Sigmoid colon (tissue), 7 donors: ENCODE measurements around the gene C12orf43. TPM values are rescaled to one million over a fixed set of nuclear protein-coding genes. Genes with fewer than 3 reads are reported as not detected.

Experiments used
- DNase-seq: peaks from one replicate; pipeline ENCODE4 v3.0.0-alpha.2; 2019
- H3K27ac ChIP-seq, 4 donors: fragments of 200-600 bp; sonication (generic); one replicate each; pipeline ENCODE4 v1.5.1; 2016 to 2019; ENCODE audit warnings: mild to moderate bottlenecking in 1 of 4
- H3K27me3 ChIP-seq, 3 donors: fragments of 200-600 bp; sonication (generic); one replicate each; pipeline ENCODE4 v1.5.1; 2019; ENCODE audit warnings: mild to moderate bottlenecking in 1 of 3
- H3K36me3 ChIP-seq, 4 donors: fragments of 200-600 bp; sonication (generic); one replicate each; pipeline ENCODE4 v1.5.1; 2016 to 2019
- H3K4me1 ChIP-seq, 4 donors: fragments of 200-600 bp; sonication (generic); one replicate each; pipeline ENCODE4 v1.5.1; 2017 to 2019
- H3K4me3 ChIP-seq, 4 donors: fragments of 200-600 bp; sonication (generic); one replicate each; pipeline ENCODE4 v1.5.1; 2017 to 2019; ENCODE audit warnings: mild to moderate bottlenecking in 2 of 4, moderate library complexity in 1 of 4
- H3K9me3 ChIP-seq, 4 donors: fragments of 200-600 bp in 3 of 4; sonication (generic) in 3 of 4; one replicate each; pipeline versions ENCODE4 v1.5.1 to v1.6.1; 2013 to 2019
- CTCF ChIP-seq, 4 experiments: fragments of 450-650 bp in 3 of 4; fragments of 200-600 bp in 1 of 4; IDR thresholded peaks; one replicate each; pipeline ENCODE4 v1.5.1; 2016 to 2019; ENCODE audit warnings: antibody characterized with exemption in 4 of 4, mild to moderate bottlenecking in 3 of 4, moderate library complexity in 2 of 4
- EP300 ChIP-seq, 4 donors: sonication (generic); formaldehyde crosslinking; IDR thresholded peaks; one replicate each; pipeline ENCODE4 v1.6.1; 2017; ENCODE audit warnings: antibody characterized with exemption in 4 of 4
- POLR2A ChIP-seq, 2 donors: fragments of 450-650 bp; IDR thresholded peaks; one replicate each; pipeline ENCODE4 v1.6.1; 2016; ENCODE audit warnings: antibody characterized with exemption in 2 of 2, mild to moderate bottlenecking in 2 of 2, moderate library complexity in 2 of 2
- POLR2AphosphoS5 ChIP-seq, 4 donors: sonication (generic); formaldehyde crosslinking; IDR thresholded peaks; one replicate each; pipeline ENCODE4 v1.6.1; 2017; ENCODE audit warnings: antibody characterized with exemption in 4 of 4
- WGBS, 2 donors: extraction: QIAGEN DNeasy Blood & Tissue Kit; methylation state at CpG; one replicate each; pipeline ENCODE4 v1.1.7; 2013; 5-methylcytosine and 5-hydroxymethylcytosine counted together
- intact Hi-C: fragments of 100-400 bp; cut with DNase I; formaldehyde crosslinking; loops from one replicate; pipeline ENCODE4 v1.15.1; 2023
- polyA plus RNA-seq, 3 donors: library from polyadenylated mRNA; stranded (reverse); fragments of 200-250 nt; gene quantifications; one replicate each; pipeline ENCODE4 v1.2.3, GENCODE V29; 2013
- total RNA-seq, 4 donors: library from RNA; depleted of rRNA; stranded (reverse); fragments of >200 nt; gene quantifications; one replicate each; pipeline ENCODE4 v1.1.0, GENCODE V29; 2016
- donor health status: healthy with polysubstance abuse.
- donor health status: Bipolar disorder and iron deficiency.
- donor health status: healthy.

Gene C12orf43
- total and polyA plus RNA-seq, 7 donors: 7.9 to 25.8 (median 12.5) TPM

DNA sequence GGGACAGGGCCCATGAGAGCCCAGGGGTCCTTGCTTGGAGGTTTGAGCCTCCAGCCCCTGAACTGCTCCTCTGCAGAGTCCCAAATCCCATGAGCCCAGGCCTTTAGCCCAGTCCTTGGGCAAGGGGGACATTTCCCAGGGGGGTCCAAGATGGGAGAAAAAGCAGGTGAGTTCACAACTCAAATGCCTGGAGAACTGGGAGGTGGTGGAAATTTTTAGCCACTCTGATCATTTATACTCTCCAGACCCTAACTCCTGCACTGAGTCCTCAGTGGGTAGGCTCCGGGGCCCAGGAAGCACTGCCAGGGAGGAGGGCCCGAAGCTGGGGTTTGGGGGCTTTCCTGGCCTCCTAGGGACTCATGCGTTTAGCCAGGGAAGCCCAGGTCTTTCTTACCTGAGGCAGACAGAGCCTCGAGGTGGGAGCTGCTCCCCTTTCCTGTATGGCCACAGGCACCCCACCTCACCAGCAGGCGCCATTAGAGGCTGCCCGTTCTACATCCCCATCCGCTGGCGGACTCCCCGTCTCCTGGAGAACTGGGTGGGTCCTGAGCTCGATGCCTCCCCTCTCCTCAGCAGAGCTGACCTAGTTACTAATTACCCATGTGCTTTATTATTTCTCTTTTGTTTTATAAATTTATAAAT lies 36.9 kb downstream of the C12orf43 start:
- no peak for DNase-seq
- Histone ChIP-seq H3K27me3 (no peaks in the 10 kb centered on the region), H3K4me1 (peaks cover 0 to 15% (median 13%) of the 10 kb centered on the region in 4 donors), H3K36me3 (no peaks in the 10 kb centered on the region), H3K27ac (peak overlapping the region in 1 of 4 donors; percentile 58), H3K9me3 (no peaks in the 10 kb centered on the region), H3K4me3 (peak overlapping the region in 1 of 4 donors; percentile 8)
- intact Hi-C loops: loop anchor here (10.0 kb wide), 1 partner anchor 265 kb away; the partner anchor contains the start of gene UNC119B
- WGBS, 2 donors: 11 to 72% methylated on average over 10 of the region's 10 CpGs
- TF ChIP-seq EP300 (IDR thresholded peaks at IDR 0.05) (no peak), CTCF (IDR thresholded peaks at IDR 0.05) (no peak), POLR2AphosphoS5 (IDR thresholded peaks at IDR 0.05) (no peak), POLR2A (IDR thresholded peaks at IDR 0.05) (no peak)

DNA sequence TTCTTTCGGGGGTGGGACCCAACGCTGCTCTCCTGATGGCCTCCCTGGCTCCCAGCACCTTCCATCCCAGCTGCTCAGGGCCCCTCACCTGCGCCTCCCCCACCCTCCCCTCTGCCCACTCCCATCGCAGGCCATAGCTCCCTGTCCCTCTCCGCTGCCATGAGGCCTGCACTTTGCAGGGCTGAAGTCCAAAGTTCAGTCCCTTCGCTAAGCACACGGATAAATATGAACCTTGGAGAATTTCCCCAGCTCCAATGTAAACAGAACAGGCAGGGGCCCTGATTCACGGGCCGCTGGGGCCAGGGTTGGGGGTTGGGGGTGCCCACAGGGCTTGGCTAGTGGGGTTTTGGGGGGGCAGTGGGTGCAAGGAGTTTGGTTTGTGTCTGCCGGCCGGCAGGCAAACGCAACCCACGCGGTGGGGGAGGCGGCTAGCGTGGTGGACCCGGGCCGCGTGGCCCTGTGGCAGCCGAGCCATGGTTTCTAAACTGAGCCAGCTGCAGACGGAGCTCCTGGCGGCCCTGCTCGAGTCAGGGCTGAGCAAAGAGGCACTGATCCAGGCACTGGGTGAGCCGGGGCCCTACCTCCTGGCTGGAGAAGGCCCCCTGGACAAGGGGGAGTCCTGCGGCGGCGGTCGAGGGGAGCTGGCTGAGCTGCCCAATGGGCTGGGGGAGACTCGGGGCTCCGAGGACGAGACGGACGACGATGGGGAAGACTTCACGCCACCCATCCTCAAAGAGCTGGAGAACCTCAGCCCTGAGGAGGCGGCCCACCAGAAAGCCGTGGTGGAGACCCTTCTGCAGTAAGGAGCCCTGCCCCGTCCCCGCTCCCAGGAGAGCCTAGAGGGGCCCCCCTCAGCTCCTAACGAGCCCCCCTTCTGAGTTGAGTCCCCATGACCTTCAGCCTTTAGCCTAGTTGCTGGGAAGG lies 37.7 kb downstream of the C12orf43 start, which contains the start of gene HNF1A:
TSS of gene HNF1A (plus strand) at position 248 of the 924 bp plus-strand sequence. CDS start at position 474, 226 bp downstream.
- TF ChIP-seq POLR2A (IDR thresholded peaks at IDR 0.05) (no peak), CTCF (IDR thresholded peaks at IDR 0.05) (no peak), EP300 (IDR thresholded peaks at IDR 0.05) (no peak), POLR2AphosphoS5 (IDR thresholded peaks at IDR 0.05) (no peak)
- no peaks in the 10 kb centered on the region for H3K36me3 ChIP-seq
- H3K27me3 ChIP-seq: no peaks in the 10 kb centered on the region
- H3K27ac ChIP-seq: peak within 1 kb of the TSS in 3 of 4 donors; percentile 58 to 69 (median 66)
- DNase-seq: no peak
- H3K9me3 ChIP-seq: no peaks in the 10 kb centered on the region
- intact Hi-C loops: loop anchor here (10.0 kb wide), 1 partner anchor 264 kb away; the partner anchor contains the start of gene UNC119B
- peak within 1 kb of the TSS in 2 of 4 donors; percentile 0 to 8 for H3K4me3 ChIP-seq
- H3K4me1 ChIP-seq: peaks cover 0 to 15% (median 13%) of the 10 kb centered on the region in 4 donors
- WGBS, 2 donors: 14 to 70% methylated on average over 40 of the region's 40 CpGs

DNA sequence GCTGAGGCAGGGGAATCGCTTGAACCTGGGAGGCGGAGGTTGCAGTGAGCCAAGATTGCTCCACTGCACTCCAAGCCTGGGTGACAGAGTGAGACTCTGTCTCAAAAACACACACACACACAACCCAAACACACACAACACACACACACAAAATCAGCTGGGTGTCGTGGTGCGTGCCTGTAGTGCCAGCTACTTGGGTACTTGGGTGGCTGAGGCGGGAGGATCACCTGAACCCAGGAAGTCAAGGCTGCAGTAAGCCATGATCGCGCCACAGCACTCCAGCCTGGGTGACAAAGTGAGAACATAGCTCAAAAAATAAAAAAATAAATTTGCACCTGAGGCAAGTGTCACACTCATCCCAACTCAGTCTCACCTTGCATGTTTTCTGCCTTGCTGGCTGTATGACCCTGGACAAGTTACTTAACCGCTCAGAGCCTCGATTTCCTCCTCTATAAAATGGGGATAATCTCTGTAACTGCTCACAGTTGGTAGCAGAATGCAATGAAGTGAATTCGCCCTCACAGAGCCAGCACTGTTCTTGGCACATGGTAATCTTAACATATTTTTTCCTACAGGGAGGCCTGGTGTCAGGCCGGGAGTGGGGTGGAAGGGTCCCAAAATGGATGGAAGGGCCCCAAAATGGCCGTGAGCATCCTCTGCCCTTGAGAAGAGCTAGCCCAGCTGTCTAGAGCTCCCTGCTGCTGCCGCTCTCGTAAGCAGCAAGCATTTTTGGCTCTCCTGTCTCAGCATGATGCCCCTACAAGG lies 38.6 kb downstream of the C12orf43 start:
- Histone ChIP-seq H3K4me1 (peaks cover 0 to 15% (median 13%) of the 10 kb centered on the region in 4 donors), H3K36me3 (no peaks in the 10 kb centered on the region), H3K4me3 (no peak overlapping the region), H3K27ac (peak overlapping the region in 3 of 4 donors; percentile 58 to 69 (median 66)), H3K27me3 (no peaks in the 10 kb centered on the region), H3K9me3 (no peaks in the 10 kb centered on the region)
- intact Hi-C loops: loop anchor here (10.0 kb wide), 1 partner anchor 263 kb away; the partner anchor contains the start of gene UNC119B
- WGBS, 2 donors: 14 to 74% methylated on average over 14 of the region's 14 CpGs
- DNase-seq: no peak
- TF ChIP-seq POLR2A (IDR thresholded peaks at IDR 0.05) (no peak), CTCF (IDR thresholded peaks at IDR 0.05) (no peak), EP300 (IDR thresholded peaks at IDR 0.05) (no peak), POLR2AphosphoS5 (IDR thresholded peaks at IDR 0.05) (no peak)

DNA sequence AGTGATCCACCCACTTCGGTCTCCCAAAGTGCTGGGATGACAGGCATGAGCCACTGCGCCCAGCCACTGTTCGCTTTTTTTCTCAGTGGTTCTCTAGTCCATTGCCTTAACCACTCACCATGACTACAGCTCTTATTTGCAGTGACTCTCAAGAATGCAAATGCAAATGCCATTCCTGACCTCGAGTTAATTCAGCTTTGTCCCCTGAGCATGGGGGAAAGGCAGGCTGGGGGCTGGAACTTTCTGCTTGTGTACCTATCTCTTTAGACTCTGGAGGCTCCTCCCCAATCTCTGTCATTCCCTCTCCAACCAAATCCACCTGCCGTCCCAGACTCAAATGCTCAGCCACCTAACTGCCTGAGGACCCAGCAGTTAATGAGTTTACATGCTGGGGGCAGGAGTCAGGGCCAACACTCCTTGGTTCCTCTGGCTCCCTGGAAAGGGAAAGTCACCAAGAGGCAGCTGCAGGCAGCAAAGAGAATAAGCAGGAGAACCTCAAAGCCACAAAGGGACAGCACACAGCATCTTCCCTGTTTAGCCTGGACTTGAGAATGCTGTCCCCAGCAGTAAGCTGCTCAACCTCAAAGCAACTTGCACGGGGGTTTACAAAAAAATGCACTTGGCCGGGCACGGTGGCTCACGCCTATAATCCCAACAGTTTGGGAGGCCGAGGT lies 43.3 kb downstream of the C12orf43 start:
- 34 to 61% methylated on average over 10 of the region's 10 CpGs for WGBS, 2 donors
- DNase-seq: no peak
- Histone ChIP-seq H3K27ac (no peak overlapping the region), H3K4me1 (peaks cover 0 to 5% (median 3%) of the 10 kb centered on the region in 4 donors), H3K4me3 (no peak overlapping the region), H3K36me3 (no peaks in the 10 kb centered on the region), H3K9me3 (no peaks in the 10 kb centered on the region), H3K27me3 (no peaks in the 10 kb centered on the region)
- TF ChIP-seq POLR2A (IDR thresholded peaks at IDR 0.05) (no peak), POLR2AphosphoS5 (IDR thresholded peaks at IDR 0.05) (no peak)
- intact Hi-C loops: loop anchor here (2.0 to 10.0 kb wide), 2 partner anchors 258 to 390 kb away; partner anchors contain the start of gene UNC119B
